ENCODE data around the gene UGT1A7.
"Not testable (repeated sequence)": the region's sequence is repeated elsewhere in the genome, so short reads cannot be mapped to it uniquely, and the experiment has no call there.

The UGT1A7 gene

DNA sequence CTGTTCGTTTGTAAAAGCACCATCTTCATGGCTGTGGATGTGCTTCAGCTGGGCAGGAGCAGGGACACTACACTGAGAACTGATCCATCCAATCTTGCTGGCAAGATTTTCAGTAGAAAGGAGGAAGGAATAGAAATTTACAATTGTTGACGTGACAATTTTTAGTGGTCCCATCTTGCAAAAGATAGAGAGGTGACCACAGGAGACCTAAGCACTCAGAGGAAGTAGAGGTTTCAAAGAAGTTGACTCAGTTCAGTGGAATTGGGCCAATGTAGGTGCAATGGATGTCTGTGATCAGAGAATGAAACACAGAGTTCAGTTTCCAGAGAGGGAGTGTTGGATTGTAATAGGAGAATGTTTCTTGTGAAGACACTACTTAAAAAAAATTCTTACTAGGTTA, 32.4 kb downstream of the UGT1A7 start:
- no peak for DNase-seq

DNA sequence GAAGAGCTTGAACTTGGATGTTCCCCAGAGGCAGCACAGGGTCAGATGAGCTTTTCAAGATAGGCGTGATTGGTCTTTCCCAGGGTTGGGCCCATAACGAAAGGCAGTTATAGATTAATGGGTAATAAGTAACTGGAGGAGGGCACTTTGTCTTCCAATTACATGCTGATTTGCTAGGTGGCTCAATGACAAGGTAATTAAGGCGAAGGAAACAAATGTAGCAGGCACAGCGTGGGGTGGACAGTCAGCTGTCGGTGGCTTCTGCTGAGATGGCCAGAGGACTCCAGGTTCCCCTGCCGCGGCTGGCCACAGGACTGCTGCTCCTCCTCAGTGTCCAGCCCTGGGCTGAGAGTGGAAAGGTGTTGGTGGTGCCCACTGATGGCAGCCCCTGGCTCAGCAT, 36.9 kb downstream of the UGT1A7 start, which contains the start of gene UGT1A4:
UGT1A4 (plus strand) TSS at position 185 of the 400 bp plus-strand sequence; CDS start at position 270, 85 bp downstream.
- no peak for DNase-seq

DNA sequence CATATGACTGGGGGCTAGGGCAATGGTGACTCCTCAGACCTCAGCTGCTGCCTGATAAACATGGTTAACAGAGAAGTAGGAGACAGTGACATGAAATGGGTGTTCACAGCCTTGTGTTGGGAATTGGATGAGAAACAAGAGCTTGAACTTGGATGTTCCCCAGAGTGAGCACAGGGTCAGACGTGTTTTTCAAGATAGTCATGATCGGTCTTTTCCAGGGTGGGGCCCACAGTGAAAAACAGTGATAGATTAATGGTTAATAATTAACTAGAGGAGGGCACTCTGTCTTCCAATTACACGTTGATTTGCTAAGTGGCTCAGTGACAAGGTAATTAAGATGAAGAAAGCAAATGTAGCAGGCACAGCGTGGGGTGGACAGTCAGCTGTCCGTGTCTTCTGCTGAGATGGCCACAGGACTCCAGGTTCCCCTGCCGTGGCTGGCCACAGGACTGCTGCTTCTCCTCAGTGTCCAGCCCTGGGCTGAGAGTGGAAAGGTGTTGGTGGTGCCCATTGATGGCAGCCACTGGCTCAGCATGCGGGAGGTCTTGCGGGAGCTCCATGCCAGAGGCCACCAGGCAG, 47.1 kb downstream of the UGT1A7 start, which contains the start of gene UGT1A3:
UGT1A3 (plus strand) TSS at position 320 of the 579 bp plus-strand sequence; CDS start at position 405, 85 bp downstream.
- DNase-seq: no peak

DNA sequence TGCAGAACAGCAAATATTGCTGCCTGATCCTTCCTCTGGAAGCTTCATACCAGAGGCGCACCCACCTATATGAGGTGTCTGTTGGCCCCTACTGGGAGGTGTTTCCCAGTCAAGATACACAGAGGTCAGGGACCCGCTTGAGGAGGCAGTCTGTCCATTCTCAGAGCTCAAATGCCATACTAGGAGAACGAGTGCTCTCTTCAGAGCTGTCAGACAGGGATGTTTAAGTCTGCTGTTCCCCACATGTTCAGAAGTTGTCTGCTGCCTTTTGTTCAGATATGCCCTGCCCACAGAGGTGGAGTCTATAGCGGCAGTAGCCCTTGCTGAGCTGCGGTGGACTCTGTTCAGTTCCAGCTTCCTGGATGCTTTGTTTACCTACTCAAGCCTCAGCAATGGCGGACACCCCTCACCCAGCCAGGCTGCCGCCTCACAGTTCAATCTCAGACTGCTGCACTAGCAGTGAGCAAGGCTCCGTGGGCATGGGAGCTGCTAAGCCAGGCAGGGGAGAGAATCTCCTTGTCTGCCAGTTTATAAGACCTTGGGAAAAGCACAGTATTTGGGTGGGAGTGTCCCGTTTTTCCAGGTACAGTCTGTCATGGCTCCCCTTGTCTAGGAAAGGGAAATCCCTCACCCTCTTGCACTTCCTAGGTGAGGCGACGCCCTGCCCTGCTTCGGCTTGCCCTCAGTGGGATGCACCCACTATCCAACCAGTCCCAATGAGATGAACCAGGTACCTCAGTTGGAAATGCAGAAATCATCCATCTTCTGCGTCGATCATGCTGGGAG, 55.4 kb downstream of the UGT1A7 start:
- not testable (repeated sequence) for DNase-seq

DNA sequence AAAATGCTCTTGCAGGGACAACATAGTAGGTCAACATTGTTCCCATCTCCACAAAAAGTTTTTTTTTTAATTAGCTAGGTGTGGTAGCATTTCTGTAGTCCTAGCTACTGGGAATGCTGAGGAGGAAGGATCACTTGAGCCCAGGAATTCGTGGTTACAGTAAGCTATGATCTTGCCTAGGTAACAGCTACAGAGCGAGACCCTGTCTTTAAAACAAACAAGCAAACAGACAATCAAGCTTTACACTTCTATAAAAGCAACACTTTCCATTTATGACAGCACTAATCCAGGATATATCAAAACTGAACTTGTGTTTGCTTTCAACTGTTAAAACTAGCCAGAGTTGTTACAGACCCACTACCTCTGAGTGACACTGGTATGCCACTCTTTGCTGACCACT, 59.2 kb downstream of the UGT1A7 start:
- no peak for DNase-seq

DNA sequence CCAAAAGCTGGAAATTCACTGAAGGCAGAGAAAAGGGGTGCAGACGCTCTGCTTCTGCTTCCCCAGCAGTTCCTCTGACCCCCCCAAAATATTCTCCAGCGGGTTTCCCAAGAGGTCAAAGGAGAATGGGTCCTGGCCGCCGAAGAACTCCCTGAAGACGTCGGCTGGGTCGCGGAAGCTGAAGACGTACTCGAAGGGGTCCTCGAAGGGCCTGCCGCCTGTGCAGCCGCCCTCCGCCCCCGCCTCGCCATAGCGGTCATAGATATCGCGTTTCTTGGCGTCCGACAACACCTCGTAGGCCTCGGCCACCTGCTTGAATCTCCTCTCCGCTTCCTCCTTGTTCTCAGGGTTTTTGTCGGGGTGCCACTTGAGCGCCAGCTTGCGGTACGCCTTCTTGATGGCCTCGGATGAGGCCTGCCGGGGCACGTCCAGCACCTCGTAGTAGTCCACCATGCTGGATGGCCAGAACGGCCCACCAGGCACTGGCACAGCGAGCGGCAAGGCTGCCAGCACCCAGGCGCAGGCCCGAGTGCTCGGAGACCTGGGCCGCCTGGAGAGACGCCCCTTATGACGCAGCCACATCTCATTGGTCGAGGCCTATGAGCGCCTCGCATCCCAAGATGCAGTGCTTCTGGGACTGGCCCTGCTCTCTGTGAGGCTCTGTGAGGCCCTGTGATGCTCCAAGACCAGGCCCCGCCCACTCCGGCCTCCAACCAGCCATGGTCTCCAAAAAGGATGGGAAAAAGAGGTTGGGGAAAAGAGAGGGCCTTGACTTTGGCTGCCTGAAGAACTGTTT, 62.0 kb downstream of the UGT1A7 start:
- DNase-seq: no peak

DNA sequence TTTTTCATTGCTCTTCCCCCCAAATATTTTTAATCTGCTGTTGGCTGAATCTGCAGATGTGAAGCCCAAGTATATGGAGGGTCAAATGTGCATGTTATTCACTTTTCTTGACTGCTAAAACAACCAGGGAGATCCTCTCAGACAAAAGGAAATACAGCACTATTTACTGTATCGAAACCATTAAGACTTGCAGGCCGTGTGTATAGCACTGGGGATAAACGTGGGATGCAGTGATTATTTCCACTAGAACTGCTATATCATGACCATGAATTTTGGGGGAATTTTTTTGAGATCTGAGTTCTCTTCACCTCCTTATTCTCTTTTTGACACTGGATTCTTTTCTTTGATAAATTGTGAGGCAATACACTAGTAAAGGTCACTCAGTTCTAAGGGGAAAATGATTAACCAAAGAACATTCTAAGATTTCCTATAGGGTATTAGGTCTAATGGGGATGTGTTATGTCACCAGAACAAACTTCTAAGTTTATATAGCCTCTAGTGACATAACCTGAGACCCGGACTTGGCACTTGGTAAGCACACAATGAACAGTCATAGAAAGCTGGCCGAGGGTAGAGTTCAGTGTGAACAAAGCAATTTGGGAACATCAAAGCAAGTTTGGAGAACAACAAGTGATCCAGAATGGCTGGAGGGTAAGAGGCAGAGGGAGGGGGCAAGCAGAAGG, 63.5 kb downstream of the UGT1A7 start:
- DNase-seq: no peak

DNA sequence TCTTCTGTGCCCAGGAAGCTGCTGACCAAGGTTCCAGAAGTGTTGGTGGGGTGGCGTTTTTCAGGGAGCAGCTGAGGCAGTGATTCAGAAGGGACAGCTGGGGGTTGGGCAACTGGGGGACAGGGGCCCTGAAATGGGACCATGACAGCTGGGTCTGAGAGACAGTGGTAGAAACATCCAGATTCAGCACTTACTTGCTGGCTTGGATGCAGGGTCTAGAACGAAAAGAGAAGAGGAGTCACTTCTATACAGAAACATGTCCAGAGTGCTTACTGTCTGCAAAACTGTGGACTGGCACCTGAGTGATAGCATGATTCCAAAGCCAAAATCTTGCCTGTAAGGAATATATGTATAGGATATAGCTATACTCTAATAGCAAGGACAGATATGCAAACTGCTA, 64.1 kb downstream of the UGT1A7 start:
- DNase-seq: not testable (repeated sequence)

DNA sequence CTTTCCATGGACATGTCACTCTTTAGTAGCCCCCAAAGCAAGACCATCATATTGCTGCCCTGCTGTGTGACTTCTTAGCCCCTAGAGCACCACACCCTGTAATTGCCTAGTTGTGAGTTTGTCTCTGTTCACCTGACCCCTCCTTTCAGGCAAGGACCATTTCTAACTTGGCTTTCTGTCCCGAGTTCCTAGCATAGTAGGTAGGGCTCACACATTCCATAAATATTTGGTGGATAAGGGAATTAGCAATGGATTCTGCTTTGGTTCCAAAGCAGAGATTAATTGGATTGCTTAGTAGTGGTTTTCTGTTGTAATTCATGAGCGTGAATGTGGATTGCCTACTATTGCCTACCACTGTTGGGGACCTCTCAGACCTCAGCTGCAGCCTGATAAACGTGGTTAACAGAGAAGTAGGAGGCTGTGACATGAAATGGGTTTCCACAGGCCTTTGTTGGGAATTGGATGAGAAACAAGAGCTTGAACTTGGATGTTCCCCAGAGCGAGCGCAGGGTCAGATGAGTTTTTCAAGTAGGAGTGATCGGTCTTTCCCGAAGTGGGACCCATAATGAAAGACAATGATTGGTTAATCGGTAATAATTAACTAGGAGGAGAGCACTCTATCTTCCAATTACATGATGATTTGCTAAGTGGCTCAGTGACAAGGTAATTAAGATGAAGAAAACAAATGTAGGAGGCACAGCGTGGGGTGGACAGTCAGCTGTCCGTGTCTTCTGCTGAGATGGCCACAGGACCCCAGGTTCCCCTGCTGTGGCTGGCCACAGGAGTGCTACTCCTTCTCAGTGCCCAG, 65.0 kb downstream of the UGT1A7 start:
- DNase-seq: no peak

DNA sequence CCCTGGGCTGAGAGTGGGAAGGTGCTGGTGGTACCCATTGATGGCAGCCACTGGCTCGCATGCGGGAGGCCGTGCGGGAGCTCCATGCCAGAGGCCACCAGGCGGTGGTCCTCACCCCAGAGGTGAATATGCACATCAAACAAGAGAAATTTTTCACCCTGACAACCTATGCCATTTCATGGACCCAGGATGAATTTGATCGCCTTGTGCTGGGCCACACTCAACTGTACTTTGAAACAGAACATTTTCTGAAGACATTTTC, 65.5 kb downstream of the UGT1A7 start:
- DNase-seq: no peak

DNA sequence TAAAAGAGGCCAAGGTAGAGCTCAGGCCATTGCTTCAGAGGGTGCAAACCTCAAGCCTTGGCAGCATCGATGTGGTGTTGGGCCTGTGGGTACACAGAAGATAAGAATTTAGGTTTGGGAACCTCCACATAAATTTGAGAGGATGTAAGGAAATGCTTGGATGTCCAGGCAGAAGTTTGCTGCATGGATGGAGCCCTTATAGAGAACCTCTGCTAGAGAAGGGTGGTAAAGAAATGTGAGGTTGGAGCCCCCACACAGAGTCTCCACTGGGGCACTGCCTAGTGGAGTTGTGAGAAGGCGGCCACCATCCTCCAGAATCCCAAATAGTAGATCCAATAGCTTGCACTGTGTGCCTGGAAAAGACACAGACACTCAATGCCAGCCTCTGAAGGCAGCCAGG, 69.0 kb downstream of the UGT1A7 start:
- not testable (repeated sequence) for DNase-seq

DNA sequence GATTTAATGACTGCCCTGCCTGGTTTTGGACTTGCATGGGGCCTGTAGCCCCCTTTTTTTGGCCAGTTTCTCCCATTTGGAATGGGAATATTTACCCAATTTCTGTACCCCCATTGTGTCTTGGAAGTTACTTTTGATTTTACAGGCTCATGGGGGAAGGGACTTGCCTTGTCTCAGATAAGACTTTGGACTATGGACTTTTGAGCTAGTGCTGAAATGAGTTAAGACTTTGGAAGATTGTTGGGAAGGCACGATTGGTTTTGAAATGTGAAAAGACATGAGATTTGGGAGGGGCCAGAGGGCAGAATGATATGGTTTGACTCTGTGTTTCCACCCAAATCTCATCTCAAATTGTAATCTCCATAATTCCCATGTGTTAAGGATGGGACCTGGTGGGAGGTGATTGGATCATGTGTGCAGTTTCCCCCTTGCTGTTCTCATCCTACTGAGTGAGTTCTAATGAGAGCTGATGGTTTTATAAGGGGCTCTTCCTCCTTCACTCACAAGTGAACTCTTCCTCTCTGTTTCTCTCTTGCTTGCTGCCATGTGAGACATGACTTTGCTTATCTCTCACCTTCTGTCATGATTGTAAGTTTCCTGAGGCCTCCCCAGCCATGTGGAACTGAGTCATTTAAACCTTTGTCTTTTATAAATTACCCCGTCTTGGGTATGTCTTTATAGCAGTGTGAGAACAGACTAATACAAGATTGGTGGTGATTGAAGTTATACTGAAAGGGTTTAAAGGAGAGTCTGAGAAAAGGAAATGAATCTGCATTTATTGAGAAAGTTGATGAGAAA, 69.7 kb downstream of the UGT1A7 start:
- DNase-seq: not testable (repeated sequence)

DNA sequence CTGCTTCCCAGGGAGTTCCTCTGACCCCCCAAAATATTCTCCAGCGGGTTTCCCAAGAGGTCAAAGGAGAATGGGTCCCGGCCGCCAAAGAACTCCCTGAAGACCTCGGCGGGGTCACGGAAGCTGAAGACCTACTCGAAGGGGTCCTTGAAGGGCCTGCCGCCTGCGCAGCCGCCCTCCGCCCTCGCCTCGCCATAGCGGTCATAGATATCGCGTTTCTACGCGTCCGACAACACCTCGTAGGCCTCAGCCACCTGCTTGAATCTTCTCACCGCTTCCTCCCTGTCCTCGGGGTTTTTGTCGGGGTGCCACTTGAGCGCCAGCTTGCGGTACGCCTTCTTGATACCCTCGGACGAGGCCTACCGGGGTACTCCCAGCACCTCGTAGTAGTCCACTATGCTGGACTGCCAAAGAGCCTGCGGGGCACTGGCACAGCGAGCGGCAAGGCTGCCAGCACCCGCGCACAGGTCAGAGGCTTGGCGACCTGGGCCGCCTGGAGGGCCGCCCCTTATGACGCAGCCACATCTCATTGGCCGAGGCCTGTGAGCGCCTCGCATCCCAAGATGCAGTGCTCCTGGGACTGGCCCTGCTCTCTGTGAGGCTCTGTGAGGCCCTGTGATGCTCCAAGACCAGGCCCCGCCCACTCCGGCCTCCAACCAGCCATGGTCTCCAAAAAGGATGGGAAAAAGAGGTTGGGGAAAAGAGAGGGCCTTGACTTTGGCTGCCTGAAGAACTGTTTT, 73.3 kb downstream of the UGT1A7 start:
- no peak for DNase-seq

DNA sequence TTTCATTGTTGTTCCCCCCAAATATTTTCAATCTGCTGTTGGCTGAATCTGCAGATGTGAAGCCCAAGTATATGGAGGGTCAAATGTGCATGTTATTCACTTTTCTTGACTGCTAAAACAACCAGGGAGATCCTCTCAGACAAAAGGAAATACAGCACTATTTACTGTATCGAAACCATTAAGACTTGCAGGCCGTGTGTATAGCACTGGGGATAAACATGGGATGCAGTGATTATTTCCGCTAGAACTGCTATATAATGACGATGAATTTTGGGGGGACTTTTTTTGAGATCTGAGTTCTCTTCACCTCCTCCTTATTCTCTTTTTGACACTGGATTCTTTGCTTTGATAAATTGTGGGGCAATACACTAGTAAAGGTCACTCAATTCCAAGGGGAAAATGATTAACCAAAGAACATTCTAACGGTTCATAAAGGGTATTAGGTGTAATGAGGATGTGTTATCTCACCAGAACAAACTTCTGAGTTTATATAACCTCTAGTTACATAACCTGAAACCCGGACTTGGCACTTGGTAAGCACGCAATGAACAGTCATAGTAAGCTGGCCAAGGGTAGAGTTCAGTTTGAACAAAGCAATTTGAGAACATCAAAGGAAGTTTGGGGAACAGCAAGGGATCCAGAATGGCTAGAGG, 74.9 kb downstream of the UGT1A7 start:
- DNase-seq: no peak

DNA sequence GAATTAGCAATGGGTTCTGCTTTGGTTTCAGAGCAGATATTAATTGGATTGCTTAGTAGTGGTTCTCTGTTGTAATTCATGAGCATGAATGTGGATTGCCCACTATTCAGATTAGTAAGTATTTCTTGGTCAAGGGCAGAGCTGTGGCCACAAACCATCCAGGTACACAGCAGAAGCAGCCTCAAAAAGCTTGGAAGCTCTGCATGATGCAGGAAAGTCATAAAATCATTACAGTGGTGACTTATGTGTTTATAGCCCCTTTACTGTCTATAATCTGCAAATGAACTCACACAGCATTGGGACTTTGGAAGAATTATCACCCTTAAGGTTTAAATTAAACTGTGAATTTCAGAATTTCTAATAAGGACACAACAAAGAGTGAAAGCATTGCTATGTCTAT, 76.4 kb downstream of the UGT1A7 start:
- DNase-seq: no peak

DNA sequence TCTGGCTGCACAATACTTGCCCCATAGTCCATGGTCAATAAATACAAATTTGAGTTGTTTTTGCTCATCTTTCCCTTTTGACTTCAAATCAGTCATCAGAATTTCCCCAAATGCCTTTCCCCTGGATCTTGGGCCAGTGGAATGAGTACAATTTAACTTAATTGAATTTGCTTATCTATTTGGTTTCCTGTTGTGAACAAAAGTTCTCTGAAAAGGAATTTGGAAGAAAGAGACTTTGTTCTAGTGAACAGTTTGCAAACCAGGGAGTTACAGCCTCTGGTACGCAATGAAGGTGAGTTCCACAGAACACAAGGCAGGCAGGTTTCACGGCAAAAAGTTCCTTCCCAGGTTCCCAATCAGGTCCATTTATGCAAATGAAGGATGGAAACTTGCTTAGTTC, 77.1 kb downstream of the UGT1A7 start:
- no peak for DNase-seq

DNA sequence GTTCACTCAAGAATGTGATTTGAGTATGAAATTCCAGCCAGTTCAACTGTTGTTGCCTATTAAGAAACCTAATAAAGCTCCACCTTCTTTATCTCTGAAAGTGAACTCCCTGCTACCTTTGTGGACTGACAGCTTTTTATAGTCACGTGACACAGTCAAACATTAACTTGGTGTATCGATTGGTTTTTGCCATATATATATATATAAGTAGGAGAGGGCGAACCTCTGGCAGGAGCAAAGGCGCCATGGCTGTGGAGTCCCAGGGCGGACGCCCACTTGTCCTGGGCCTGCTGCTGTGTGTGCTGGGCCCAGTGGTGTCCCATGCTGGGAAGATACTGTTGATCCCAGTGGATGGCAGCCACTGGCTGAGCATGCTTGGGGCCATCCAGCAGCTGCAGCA, 78.3 kb downstream of the UGT1A7 start, which contains the start of gene UGT1A1:
UGT1A1 (plus strand) TSS at position 228 of the 400 bp plus-strand sequence; CDS start at position 246, 18 bp downstream.
- DNase-seq: no peak

DNA sequence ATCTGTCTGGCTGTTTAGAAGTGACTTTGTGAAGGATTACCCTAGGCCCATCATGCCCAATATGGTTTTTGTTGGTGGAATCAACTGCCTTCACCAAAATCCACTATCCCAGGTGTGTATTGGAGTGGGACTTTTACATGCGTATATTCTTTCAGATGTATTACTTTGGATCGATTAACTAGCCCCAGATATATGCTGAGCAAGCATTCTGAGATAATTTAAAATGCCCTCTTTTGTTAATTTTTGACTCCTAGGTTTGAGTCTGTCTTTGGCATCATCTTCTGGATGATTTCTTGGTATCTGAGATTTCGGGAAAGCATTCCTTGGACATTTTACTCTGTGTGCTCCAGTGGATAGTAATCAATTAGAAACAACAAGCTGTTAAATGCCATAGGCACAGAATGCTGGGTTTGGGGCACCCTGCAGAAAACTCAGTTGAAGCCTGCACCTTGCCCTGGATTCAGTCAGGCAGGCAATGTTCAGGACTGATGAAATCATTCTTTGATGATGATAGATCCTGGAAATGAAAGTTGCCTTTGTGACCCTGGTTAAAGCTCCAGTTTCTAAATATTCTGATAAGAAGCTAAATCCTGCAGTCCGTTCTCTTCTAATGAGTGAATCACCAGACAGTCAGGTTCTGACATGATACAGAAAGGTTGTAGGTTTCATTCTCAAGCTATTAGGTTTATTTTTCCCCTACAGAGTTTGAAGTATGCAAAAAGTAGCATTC, 79.5 kb downstream of the UGT1A7 start:
- no peak for DNase-seq

DNA sequence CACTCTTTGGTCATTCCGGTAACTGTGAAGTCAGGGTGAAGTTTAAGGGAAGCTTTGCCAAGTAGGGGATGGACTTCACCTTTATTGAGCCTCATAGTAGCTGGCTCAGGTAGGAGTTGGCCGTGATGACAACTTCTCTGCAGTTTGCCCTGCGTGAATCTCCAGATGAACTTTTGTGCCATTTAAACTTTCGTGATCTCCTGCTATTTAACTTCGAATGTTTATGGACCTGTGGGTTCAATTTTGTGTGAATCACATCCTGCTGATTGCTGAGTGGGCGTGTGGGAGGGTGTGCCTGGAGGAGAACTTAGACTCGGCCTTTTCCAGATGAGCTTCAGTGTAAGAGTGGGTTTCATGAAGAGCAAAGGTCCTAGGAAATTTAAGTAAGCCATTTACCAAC, 82.6 kb downstream of the UGT1A7 start:
- no peak for DNase-seq
